Activated B cell treated with CpG ODN at 0.5 μM for 24 hours (primary cell): ENCODE data around the gene NSFL1C. TPM values are rescaled to one million over a fixed set of nuclear protein-coding genes. Genes with fewer than 3 reads are reported as not detected.
"Not testable (repeated sequence)": the region's sequence is repeated elsewhere in the genome, so short reads cannot be mapped to it uniquely, and the experiment has no call there.

Source experiments
- ATAC-seq: fragments of 200-7000 bp; cut with Tn5 transposase; one replicate; pipeline ENCODE4 v1.10.0; 2021; ENCODE audit warnings: low read depth, mild to moderate bottlenecking, moderate library complexity
- CTCF ChIA-PET: fragments of 350-600 bp; sonication (Branson Sonifier 250); formaldehyde crosslinking; loops from one replicate; lab custom pipeline; 2021; ENCODE audit warnings: antibody characterized with exemption; lab: Charles Lee
- POLR2A ChIA-PET: fragments of 350-600 bp; sonication (Branson Sonifier 250); formaldehyde crosslinking; loops from one replicate; lab custom pipeline; 2021; ENCODE audit warnings: antibody characterized with exemption; lab: Charles Lee
- DNase-seq: peaks from one replicate; pipeline ENCODE4 v3.0.0; 2022
- H3K27ac Mint-ChIP-seq: one replicate; pipeline ENCODE4 v1.8.0; 2020; ENCODE audit warnings: mixed read lengths
- H3K27me3 Mint-ChIP-seq: one replicate; pipeline ENCODE4 v1.8.0; 2021; ENCODE audit warnings: mixed read lengths
- H3K36me3 Mint-ChIP-seq: one replicate; pipeline ENCODE4 v1.8.0; 2021; ENCODE audit warnings: low read depth, mixed read lengths
- H3K4me1 Mint-ChIP-seq: one replicate; pipeline ENCODE4 v1.8.0; 2021; ENCODE audit warnings: mixed read lengths
- H3K4me3 Mint-ChIP-seq: one replicate; pipeline ENCODE4 v1.8.0; 2020; ENCODE audit warnings: mild to moderate bottlenecking, mixed read lengths
- H3K9me3 Mint-ChIP-seq: one replicate; pipeline ENCODE4 v1.8.0; 2020; ENCODE audit warnings: mixed read lengths
- CTCF ChIP-seq: fragments of 200-600 bp; IDR thresholded peaks from one replicate; pipeline ENCODE4 v1.8.0; 2022; ENCODE audit warnings: antibody characterized with exemption, mild to moderate bottlenecking
- intact Hi-C: fragments of 100-400 bp; cut with micrococcal nuclease; formaldehyde crosslinking; loops from one replicate; pipeline ENCODE4 v1.15.1; 2024
- total RNA-seq: library from RNA; stranded (reverse); gene quantifications from 2 replicates; pipeline ENCODE4 v1.2.3, GENCODE V29; 2022

The NSFL1C gene
- total RNA-seq, 1 donor from 2014 or later, result 81.7 TPM

- DNase-seq (no peak), ATAC-seq (no peak)
- Mint-ChIP-seq H3K9me3 (no peaks in the 10 kb centered on the region), H3K36me3 (no peaks in the 10 kb centered on the region), H3K4me1 (no peaks in the 10 kb centered on the region), H3K27me3 (peaks cover 4% of the 10 kb centered on the region), H3K4me3 (no peak overlapping the region), H3K27ac (no peak overlapping the region)
- ChIA-PET CTCF (interaction anchor here (1.5 kb wide), 1 partner anchor 31 kb away, joined by 4 read pairs; no protein-coding TSS in a partner anchor), POLR2A (no interaction called here)
- no peak for TF ChIP-seq CTCF
- intact Hi-C loops, result no loop called here
Measured at GRCh38 chr20:1405801-1406200, 60.8 kb downstream of the NSFL1C start.

DNA sequence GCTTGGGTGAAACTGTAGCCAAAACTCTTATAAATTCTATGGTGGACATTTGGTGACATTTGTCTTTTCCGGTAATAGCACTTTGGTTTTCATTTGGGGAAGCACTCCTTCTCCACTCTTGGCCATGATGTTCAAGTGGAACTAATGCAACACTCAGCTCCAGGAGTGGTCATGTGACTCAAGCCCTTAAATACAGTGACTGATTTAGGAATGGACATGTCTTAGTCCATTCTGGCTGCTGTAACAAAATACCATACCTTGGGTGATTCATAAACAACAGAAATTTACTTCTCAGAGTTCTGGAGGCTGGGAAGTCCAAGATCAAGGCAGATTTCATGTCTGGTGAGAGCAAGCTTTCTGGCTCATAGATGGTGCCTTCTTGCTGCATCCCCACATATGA, 63.0 kb downstream of the NSFL1C start:
- no peaks in the 10 kb centered on the region for H3K36me3 Mint-ChIP-seq
- DNase-seq (no peak), ATAC-seq (no peak)
- H3K4me1 Mint-ChIP-seq, result peaks cover 6% of the 10 kb centered on the region
- no peak for TF ChIP-seq CTCF
- H3K4me3 Mint-ChIP-seq, result no peak overlapping the region
- ChIA-PET CTCF (interaction anchor here (0.8 kb wide), 1 partner anchor 100 kb away, joined by 3 read pairs; no protein-coding TSS in a partner anchor), POLR2A (no interaction called here)
- no peaks in the 10 kb centered on the region for H3K9me3 Mint-ChIP-seq
- intact Hi-C loops, result loop anchor here (5.0 kb wide), 1 partner anchor 296 kb away; no protein-coding TSS in a partner anchor
- H3K27me3 Mint-ChIP-seq, result peaks cover 4% of the 10 kb centered on the region
- no peak overlapping the region for H3K27ac Mint-ChIP-seq

GRCh38 chr20:1402149-1402548, 64.5 kb downstream of the NSFL1C start:
- Mint-ChIP-seq H3K36me3 (no peaks in the 10 kb centered on the region), H3K4me3 (no peak overlapping the region), H3K4me1 (peaks cover 18% of the 10 kb centered on the region), H3K27ac (no peak overlapping the region), H3K27me3 (peaks cover 4% of the 10 kb centered on the region), H3K9me3 (no peaks in the 10 kb centered on the region)
- ChIA-PET CTCF (no interaction called here), POLR2A (no interaction called here)
- intact Hi-C loops, result loop anchor here (5.0 kb wide), 1 partner anchor 295 kb away; no protein-coding TSS in a partner anchor
- TF ChIP-seq CTCF, result no peak
- DNase-seq, result no peak
- ATAC-seq, result no peak

GRCh38 chr20:1401451-1401907, 65.2 kb downstream of the NSFL1C start:
- no peak overlapping the region for H3K27ac Mint-ChIP-seq
- ATAC-seq (no peak), DNase-seq (no peak)
- H3K36me3 Mint-ChIP-seq, result no peaks in the 10 kb centered on the region
- no peak overlapping the region for H3K4me3 Mint-ChIP-seq
- peaks cover 4% of the 10 kb centered on the region for H3K27me3 Mint-ChIP-seq
- peaks cover 24% of the 10 kb centered on the region for H3K4me1 Mint-ChIP-seq
- H3K9me3 Mint-ChIP-seq, result no peaks in the 10 kb centered on the region
- ChIA-PET CTCF (no interaction called here), POLR2A (no interaction called here)
- intact Hi-C loops, result loop anchor here (5.0 kb wide), 1 partner anchor 294 kb away; no protein-coding TSS in a partner anchor
- no peak for TF ChIP-seq CTCF

DNA sequence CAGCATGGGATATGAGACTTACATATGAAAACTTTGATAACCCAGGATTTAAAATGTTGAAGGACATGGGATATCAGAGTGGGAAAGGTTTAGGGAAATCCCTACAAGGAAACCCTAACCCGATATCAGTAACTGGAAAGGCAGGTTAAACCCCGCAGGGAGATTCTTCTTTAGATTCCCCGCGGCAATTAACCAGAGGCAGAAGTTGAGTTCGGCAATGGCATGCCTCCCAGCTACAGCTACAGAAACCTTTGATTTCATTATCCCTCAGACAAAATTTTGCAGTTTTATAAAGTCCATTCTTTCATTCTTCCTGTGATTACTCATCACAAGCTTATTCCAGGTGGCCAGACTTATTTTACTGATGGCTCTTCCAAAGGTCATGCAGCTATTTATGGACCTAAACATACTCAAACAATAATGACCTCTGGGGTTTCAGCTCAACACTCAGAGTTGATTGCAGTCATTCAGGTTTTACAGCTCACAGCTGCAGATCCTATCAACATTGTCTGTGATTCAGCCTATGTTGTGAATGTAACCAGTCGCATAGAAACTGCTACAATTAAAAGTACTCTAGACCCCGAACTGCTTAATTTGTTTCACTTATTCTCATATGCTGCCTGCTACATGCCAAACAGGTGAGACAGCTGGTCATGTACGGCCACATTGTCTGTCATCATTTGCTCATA, 66.8 kb downstream of the NSFL1C start:
- H3K4me3 Mint-ChIP-seq, DNase-seq, H3K27me3 Mint-ChIP-seq, H3K9me3 Mint-ChIP-seq, ATAC-seq, H3K27ac Mint-ChIP-seq, POLR2A ChIA-PET, H3K36me3 Mint-ChIP-seq: not testable (repeated sequence)
- intact Hi-C loops, result loop anchor here (5.0 to 10.0 kb wide), 3 partner anchors 293 to 555 kb away; no protein-coding TSS in a partner anchor
- CTCF ChIA-PET, result interaction anchor here (0.7 kb wide), 1 partner anchor 37 kb away, joined by 3 read pairs; no protein-coding TSS in a partner anchor
- peaks cover 36% of the 10 kb centered on the region for H3K4me1 Mint-ChIP-seq

- H3K27ac Mint-ChIP-seq, H3K27me3 Mint-ChIP-seq, H3K9me3 Mint-ChIP-seq, H3K4me3 Mint-ChIP-seq, H3K36me3 Mint-ChIP-seq, POLR2A ChIA-PET, DNase-seq: not testable (repeated sequence)
- H3K4me1 Mint-ChIP-seq, result peaks cover 52% of the 10 kb centered on the region
- peak; percentile 20 for ATAC-seq
- intact Hi-C loops, result loop anchor here (10.0 kb wide), 2 partner anchors 553 to 557 kb away; no protein-coding TSS in a partner anchor
- CTCF ChIA-PET, result interaction anchor here (0.7 to 1.5 kb wide), 4 partner anchors 37 to 379 kb away, joined by 3 to 5 read pairs (median 4); no protein-coding TSS in a partner anchor
Measured at GRCh38 chr20:1398185-1398584, 68.5 kb downstream of the NSFL1C start.
